ENCODE measurements around the gene NFKBIB. TPM values are rescaled to one million over a fixed set of nuclear protein-coding genes. Genes with fewer than 3 reads are reported as not detected.
"Not testable (repeated sequence)": the region's sequence is repeated elsewhere in the genome, so short reads cannot be mapped to it uniquely, and the experiment has no call there.

Gene NFKBIB
- total RNA-seq, 4 donors from 2014 or later, result 24.1 to 39.4 (median 35.8) TPM

- intact Hi-C loops (cut with DNase I), result loop anchor here (5.0 to 10.0 kb wide), 2 partner anchors 307 to 529 kb away; partner anchors contain the start of gene FAM98C
- no peaks in the 10 kb centered on the region for H3K27me3 ChIP-seq
- no peaks in the 10 kb centered on the region for H3K9me3 ChIP-seq
- no peak for DNase-seq (ENCODE audit: extremely low spot score)
- peak overlapping the region in 3 of 4 donors; percentile 85 to 90 (median 90) for H3K27ac ChIP-seq (replicated peaks in 1 of 4)
- TF ChIP-seq, protein P1, sequence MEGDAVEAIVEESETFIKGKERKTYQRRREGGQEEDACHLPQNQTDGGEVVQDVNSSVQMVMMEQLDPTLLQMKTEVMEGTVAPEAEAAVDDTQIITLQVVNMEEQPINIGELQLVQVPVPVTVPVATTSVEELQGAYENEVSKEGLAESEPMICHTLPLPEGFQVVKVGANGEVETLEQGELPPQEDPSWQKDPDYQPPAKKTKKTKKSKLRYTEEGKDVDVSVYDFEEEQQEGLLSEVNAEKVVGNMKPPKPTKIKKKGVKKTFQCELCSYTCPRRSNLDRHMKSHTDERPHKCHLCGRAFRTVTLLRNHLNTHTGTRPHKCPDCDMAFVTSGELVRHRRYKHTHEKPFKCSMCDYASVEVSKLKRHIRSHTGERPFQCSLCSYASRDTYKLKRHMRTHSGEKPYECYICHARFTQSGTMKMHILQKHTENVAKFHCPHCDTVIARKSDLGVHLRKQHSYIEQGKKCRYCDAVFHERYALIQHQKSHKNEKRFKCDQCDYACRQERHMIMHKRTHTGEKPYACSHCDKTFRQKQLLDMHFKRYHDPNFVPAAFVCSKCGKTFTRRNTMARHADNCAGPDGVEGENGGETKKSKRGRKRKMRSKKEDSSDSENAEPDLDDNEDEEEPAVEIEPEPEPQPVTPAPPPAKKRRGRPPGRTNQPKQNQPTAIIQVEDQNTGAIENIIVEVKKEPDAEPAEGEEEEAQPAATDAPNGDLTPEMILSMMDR (IDR thresholded peaks at IDR 0.05), result no peak
- no peak for TF ChIP-seq EP300 (IDR thresholded peaks at IDR 0.05)
- no peak for TF ChIP-seq POLR2AphosphoS5 (IDR thresholded peaks at IDR 0.05)
- no peak for TF ChIP-seq POLR2A (IDR thresholded peaks at IDR 0.05; ENCODE audit: low read depth)
- peak overlapping the region; percentile 65 to 75 (median 68) for H3K4me3 ChIP-seq
- WGBS, result 30% methylated on average over 8 of the region's 8 CpGs
- peaks cover 6 to 42% (median 14%) of the 10 kb centered on the region in 4 donors for H3K36me3 ChIP-seq
- peaks cover 29 to 33% (median 31%) of the 10 kb centered on the region in 4 donors for H3K4me1 ChIP-seq
Observed at GRCh38 chr19:38931521-38931793, 31.7 kb downstream of the NFKBIB start.

DNA sequence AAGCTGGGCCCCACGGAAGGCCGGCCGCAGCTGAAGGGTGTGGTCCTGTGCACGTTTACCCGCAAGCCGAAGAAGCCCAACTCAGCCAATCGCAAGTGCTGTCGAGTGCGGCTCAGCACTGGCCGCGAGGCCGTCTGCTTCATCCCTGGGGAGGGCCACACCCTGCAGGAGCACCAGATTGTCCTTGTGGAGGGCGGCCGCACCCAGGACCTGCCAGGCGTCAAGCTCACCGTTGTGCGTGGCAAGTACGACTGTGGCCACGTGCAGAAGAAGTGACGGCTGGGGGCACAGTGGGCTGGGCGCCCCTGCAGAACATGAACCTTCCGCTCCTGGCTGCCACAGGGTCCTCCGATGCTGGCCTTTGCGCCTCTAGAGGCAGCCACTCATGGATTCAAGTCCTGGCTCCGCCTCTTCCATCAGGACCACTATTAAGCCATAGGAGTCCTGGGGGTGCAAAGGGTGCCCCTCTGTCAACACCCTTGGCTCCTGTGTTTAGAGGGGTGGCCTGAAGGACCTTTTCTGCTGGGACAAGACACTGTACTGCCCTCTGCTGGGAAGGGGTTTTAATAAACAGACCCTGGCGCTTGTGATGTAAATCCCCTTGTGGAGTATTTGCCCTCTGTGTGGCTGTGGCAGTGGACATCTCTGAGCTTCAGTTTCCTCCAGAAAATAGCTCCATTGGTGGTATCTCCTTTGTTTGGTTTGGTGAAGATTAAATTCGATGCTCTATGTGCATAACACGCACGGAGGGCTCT lies 32.8 kb downstream of the NFKBIB start:
- no peak overlapping the region for H3K4me3 ChIP-seq
- H3K27me3 ChIP-seq, result no peaks in the 10 kb centered on the region
- H3K27ac ChIP-seq (replicated peaks in 1 of 4), result no peak overlapping the region
- no peaks in the 10 kb centered on the region for H3K9me3 ChIP-seq
- peaks cover 6 to 37% (median 14%) of the 10 kb centered on the region in 4 donors for H3K36me3 ChIP-seq
- 91% methylated on average over 9 of the region's 29 CpGs for WGBS
- intact Hi-C loops (cut with DNase I), result loop anchor here (5.0 to 10.0 kb wide), 2 partner anchors 308 to 530 kb away; partner anchors contain the start of gene FAM98C
- DNase-seq (ENCODE audit: extremely low spot score), result no peak
- TF ChIP-seq POLR2AphosphoS5 (IDR thresholded peaks at IDR 0.05), result no peak
- TF ChIP-seq, protein P1 (IDR thresholded peaks at IDR 0.05), result peak in 2 of 3 experiments; percentile 22 to 26
- H3K4me1 ChIP-seq, result peaks cover 29 to 33% (median 31%) of the 10 kb centered on the region in 4 donors

GRCh38 chr19:38933544-38933943 lies 33.8 kb downstream of the NFKBIB start:
- Histone ChIP-seq H3K4me1 (peaks cover 29 to 33% (median 31%) of the 10 kb centered on the region in 4 donors), H3K27ac (replicated peaks in 1 of 4) (no peak overlapping the region), H3K27me3 (no peaks in the 10 kb centered on the region), H3K36me3 (peaks cover 6 to 34% (median 14%) of the 10 kb centered on the region in 4 donors), H3K4me3 (no peak overlapping the region), H3K9me3 (no peaks in the 10 kb centered on the region)
- WGBS, result 57% methylated on average over 4 of the region's 4 CpGs
- no peak for DNase-seq (ENCODE audit: extremely low spot score)
- TF ChIP-seq POLR2AphosphoS5 (IDR thresholded peaks at IDR 0.05) (no peak), POLR2A (IDR thresholded peaks at IDR 0.05; ENCODE audit: low read depth) (no peak), EP300 (IDR thresholded peaks at IDR 0.05) (no peak)
- TF ChIP-seq, protein P1 (IDR thresholded peaks at IDR 0.05), result no peak
- intact Hi-C loops (cut with DNase I), result loop anchor here (5.0 to 10.0 kb wide), 2 partner anchors 309 to 531 kb away; partner anchors contain the start of gene FAM98C

- TF ChIP-seq, protein P1 (IDR thresholded peaks at IDR 0.05), result no peak
- TF ChIP-seq POLR2AphosphoS5 (IDR thresholded peaks at IDR 0.05) (no peak), EP300 (IDR thresholded peaks at IDR 0.05) (no peak), POLR2A (IDR thresholded peaks at IDR 0.05; ENCODE audit: low read depth) (no peak)
- Histone ChIP-seq H3K4me1 (peaks cover 0 to under 1% (median 0%) of the 10 kb centered on the region in 4 donors), H3K36me3 (peaks cover 0 to 14% (median 2%) of the 10 kb centered on the region in 4 donors), H3K27me3 (no peaks in the 10 kb centered on the region), H3K4me3 (no peak overlapping the region), H3K9me3 (no peaks in the 10 kb centered on the region), H3K27ac (replicated peaks in 1 of 4) (no peak overlapping the region)
- intact Hi-C loops (cut with DNase I), result loop anchor here (10.0 kb wide), 1 partner anchor 315 kb away; no protein-coding TSS in a partner anchor
- 63% methylated on average over 5 of the region's 5 CpGs for WGBS
- DNase-seq (ENCODE audit: extremely low spot score), result no peak
Observed at GRCh38 chr19:38939957-38940356, 40.2 kb downstream of the NFKBIB start.

- WGBS, result 78% methylated on average over 5 of the region's 5 CpGs
- intact Hi-C loops (cut with DNase I); H3K9me3 ChIP-seq; DNase-seq (ENCODE audit: extremely low spot score); H3K27ac ChIP-seq (replicated peaks in 1 of 4); H3K4me1 ChIP-seq; H3K4me3 ChIP-seq; H3K27me3 ChIP-seq: not testable (repeated sequence)
- peaks cover 0 to 21% (median 7%) of the 10 kb centered on the region in 4 donors for H3K36me3 ChIP-seq
Observed at GRCh38 chr19:38941466-38941865, 41.7 kb downstream of the NFKBIB start.
